ENCODE data around the gene ATF7. TPM values are rescaled to one million over a fixed set of nuclear protein-coding genes. Genes with fewer than 3 reads are reported as not detected.

ATF7 gene
- total and polyA plus RNA-seq, 10 donors = 6.5 to 52.8 (median 35.4) TPM

DNA sequence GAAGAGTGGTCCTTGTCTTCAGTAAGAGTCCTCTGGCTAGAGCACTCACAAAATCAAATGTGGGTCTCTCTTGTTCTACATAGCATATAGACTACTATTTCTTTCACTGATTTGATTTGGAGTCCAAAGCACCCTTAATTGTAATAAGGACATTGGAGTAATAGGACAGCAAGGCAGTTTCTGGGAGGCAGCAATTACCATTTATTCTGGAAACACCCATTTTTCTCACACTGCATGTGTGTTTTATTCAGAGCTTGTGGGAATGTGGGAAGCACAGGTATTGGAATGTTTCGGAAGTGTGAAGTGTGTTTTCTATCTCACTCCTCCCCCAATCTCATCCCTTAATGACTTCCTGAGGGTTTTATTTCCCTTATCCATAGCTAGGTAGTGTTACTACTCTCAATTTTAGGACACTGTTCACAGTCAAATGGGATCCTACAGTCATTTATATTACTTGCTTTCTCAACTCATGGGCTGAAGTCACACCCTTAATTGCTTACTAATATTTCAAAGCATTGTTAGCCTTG lies 154.1 kb downstream of the ATF7 start:
- no peak for DNase-seq
- Histone ChIP-seq H3K4me3 (no peak overlapping the region), H3K36me3 (peaks cover 9 to 100% (median 100%) of the 10 kb centered on the region in 6 donors), H3K27ac (no peak overlapping the region), H3K27me3 (replicated peaks in 1 of 7) (no peaks in the 10 kb centered on the region), H3K9me3 (no peaks in the 10 kb centered on the region), H3K4me1 (peaks cover 0 to 61% (median 38%) of the 10 kb centered on the region in 6 donors)
- intact Hi-C loops (cut with DNase I; ENCODE audit: low total_unique reads) = no loop called here
- WGBS, 5 donors = 92 to 97% (median 94%) methylated on average over 1 of the region's 1 CpG
- TF ChIP-seq POLR2AphosphoS5 (IDR thresholded peaks at IDR 0.05) = no peak
- TF ChIP-seq POLR2A (IDR thresholded peaks at IDR 0.05) = no peak

DNA sequence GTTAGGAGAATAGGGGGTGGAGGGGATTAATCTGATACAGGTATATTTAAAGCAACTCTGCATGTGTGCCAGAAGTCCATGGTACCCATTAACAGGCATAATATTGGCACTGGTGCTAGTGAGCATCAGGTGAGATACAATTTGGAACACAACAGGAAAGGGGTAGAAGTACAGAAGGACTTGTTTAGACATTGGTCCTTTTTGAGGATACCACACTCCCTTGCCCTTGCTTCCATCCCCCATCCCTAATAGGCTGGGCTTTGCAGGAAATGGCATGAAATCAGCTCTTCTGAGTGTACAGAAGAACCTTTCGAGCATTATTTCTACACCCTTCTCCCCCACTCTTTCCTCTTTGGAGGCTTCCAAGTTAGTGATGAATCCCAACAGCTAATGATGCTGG lies 157.9 kb downstream of the ATF7 start:
- no peak overlapping the region for H3K4me3 ChIP-seq
- H3K4me1 ChIP-seq = peaks cover 3 to 60% (median 30%) of the 10 kb centered on the region in 6 donors
- H3K27ac ChIP-seq = peak overlapping the region in 1 of 8 donors; percentile 9
- WGBS, 5 donors = 55 to 81% (median 67%) methylated on average over 1 of the region's 1 CpG
- peaks cover 9 to 100% (median 100%) of the 10 kb centered on the region in 6 donors for H3K36me3 ChIP-seq
- no peaks in the 10 kb centered on the region for H3K27me3 ChIP-seq (replicated peaks in 1 of 7)
- intact Hi-C loops (cut with DNase I; ENCODE audit: low total_unique reads) = no loop called here
- TF ChIP-seq POLR2AphosphoS5 (IDR thresholded peaks at IDR 0.05) = peak in 1 of 3 donors; percentile 18
- TF ChIP-seq POLR2A (IDR thresholded peaks at IDR 0.05) = no peak
- H3K9me3 ChIP-seq = no peaks in the 10 kb centered on the region
- DNase-seq = no peak

DNA sequence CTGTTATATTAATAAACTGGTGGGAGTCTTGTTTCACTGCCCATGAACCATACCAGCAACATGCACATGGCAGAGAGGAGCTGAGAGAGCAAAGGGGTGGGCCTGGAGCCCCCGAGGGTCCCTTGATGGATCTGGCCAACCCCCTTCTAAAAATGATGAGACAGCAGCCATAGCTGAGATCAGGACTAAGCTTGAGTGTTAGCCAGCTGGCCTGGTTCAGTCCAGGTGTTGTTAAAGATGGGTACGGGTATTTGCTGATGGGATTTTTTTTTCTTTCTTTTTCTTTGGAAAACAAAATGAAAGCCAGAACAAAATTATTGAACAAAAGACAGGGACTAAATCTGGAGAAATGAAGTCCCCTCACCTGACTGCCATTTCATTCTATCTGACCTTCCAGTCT lies 158.3 kb downstream of the ATF7 start:
- Histone ChIP-seq H3K27me3 (replicated peaks in 1 of 7) (no peaks in the 10 kb centered on the region), H3K36me3 (peaks cover 9 to 100% (median 100%) of the 10 kb centered on the region in 6 donors), H3K9me3 (no peaks in the 10 kb centered on the region), H3K4me1 (peaks cover 3 to 60% (median 28%) of the 10 kb centered on the region in 6 donors), H3K4me3 (no peak overlapping the region), H3K27ac (no peak overlapping the region)
- no peak for DNase-seq
- WGBS, 5 donors = 76 to 93% (median 87%) methylated on average over 2 of the region's 2 CpGs
- no peak for TF ChIP-seq POLR2AphosphoS5 (IDR thresholded peaks at IDR 0.05)
- TF ChIP-seq CTCF (IDR thresholded peaks at IDR 0.05 in 8 of 11, conservative IDR thresholded peaks at IDR 0.05 in 3 of 11) = no peak
- TF ChIP-seq POLR2A (IDR thresholded peaks at IDR 0.05) = no peak
- intact Hi-C loops (cut with DNase I; ENCODE audit: low total_unique reads) = no loop called here

DNA sequence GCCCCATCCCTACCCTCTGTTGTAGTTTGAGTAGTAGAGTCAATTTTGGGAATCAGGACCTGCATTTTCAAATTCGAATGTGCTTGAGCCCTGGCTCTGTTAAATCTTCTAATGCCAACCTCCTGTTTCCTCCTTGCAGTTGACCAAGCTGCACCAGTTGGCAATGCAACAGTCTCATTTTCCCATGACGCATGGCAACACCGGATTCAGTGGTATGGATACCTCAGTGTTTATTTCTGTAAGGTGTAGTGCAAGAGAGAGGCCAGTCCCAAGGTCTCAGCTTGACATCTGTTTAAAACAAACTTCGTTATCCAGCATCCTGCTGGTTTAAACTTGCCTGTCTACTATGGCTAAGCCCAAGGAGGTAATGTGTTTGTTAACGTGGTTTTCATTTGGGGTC lies 159.1 kb downstream of the ATF7 start:
- WGBS, 5 donors = 84 to 86% (median 85%) methylated on average over 5 of the region's 5 CpGs
- TF ChIP-seq CTCF (IDR thresholded peaks at IDR 0.05 in 8 of 11, conservative IDR thresholded peaks at IDR 0.05 in 3 of 11) (no peak), POLR2A (IDR thresholded peaks at IDR 0.05) (no peak), POLR2AphosphoS5 (IDR thresholded peaks at IDR 0.05) (no peak)
- intact Hi-C loops (cut with DNase I; ENCODE audit: low total_unique reads) = no loop called here
- DNase-seq = no peak
- no peaks in the 10 kb centered on the region for H3K27me3 ChIP-seq (replicated peaks in 1 of 7)
- peak overlapping the region in 1 of 8 donors; percentile 8 for H3K27ac ChIP-seq
- H3K4me3 ChIP-seq = no peak overlapping the region
- peaks cover 3 to 60% (median 25%) of the 10 kb centered on the region in 6 donors for H3K4me1 ChIP-seq
- peaks cover 9 to 100% (median 100%) of the 10 kb centered on the region in 6 donors for H3K36me3 ChIP-seq
- no peaks in the 10 kb centered on the region for H3K9me3 ChIP-seq

DNA sequence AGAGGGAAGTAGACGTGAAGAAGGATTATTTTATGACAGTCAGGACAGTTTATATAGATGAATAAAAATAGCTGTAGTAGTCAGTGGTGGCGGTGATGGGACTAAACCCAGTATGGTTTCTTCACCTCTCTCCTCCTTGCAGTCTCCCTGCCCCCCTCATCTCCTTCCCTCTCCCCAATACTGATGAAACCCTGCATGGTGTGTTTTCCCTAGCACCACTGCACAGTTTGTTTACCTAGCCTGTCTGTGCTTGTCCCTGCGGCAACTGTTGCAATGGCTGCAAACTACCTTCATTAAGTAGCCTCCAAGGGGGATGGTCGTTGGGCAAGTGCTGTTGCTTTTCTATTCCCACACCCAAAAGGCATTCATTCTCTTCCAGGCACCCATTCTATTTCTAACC lies 159.5 kb downstream of the ATF7 start:
- Histone ChIP-seq H3K27me3 (replicated peaks in 1 of 7) (no peaks in the 10 kb centered on the region), H3K4me3 (no peak overlapping the region), H3K9me3 (no peaks in the 10 kb centered on the region), H3K27ac (peak overlapping the region in 2 of 8 donors; percentile 8 to 22), H3K4me1 (peaks cover 3 to 60% (median 24%) of the 10 kb centered on the region in 6 donors), H3K36me3 (peaks cover 9 to 100% (median 100%) of the 10 kb centered on the region in 6 donors)
- intact Hi-C loops (cut with DNase I; ENCODE audit: low total_unique reads) = no loop called here
- TF ChIP-seq POLR2AphosphoS5 (IDR thresholded peaks at IDR 0.05) (no peak), CTCF (IDR thresholded peaks at IDR 0.05 in 8 of 11, conservative IDR thresholded peaks at IDR 0.05 in 3 of 11) (no peak), POLR2A (IDR thresholded peaks at IDR 0.05) (no peak)
- WGBS, 5 donors = 81 to 89% (median 87%) methylated on average over 4 of the region's 4 CpGs
- no peak for DNase-seq

Data from spleen (tissue), 11 donors.